GM12878 (cell line): ENCODE results near the gene RFX5.

Source experiments
- CEBPB ChIP-seq, 2 experiments: fragments of 150-350 bp in 1 of 2; IDR thresholded peaks; 2 replicates each; pipeline ENCODE4 v1.6.1; 2012 to 2014; ENCODE audit warnings: low read depth in 2 of 2, low read length in 2 of 2, borderline replicate concordance in 1 of 2, inconsistent platforms in 1 of 2
- DPF2 ChIP-seq: fragments of 450-650 bp; IDR thresholded peaks from 2 replicates; pipeline ENCODE4 v1.6.1; 2017; ENCODE audit warnings: mild to moderate bottlenecking
- ESRRA ChIP-seq: IDR thresholded peaks from 2 replicates; pipeline ENCODE4 v1.6.1; 2012; ENCODE audit warnings: mild to moderate bottlenecking, low read length, improper control_type of control experiment
- POLR2A ChIP-seq: IDR thresholded peaks from 2 replicates; pipeline ENCODE4 v1.6.1; 2011; ENCODE audit warnings: low read depth, mild to moderate bottlenecking, low read length
- SMAD1 ChIP-seq: fragments of 450-650 bp; IDR thresholded peaks from 2 replicates; pipeline ENCODE4 v1.6.1; 2018; ENCODE audit warnings: mild to moderate bottlenecking, low read depth; ENCODE audit not compliant: partially characterized antibody
- SREBF2 ChIP-seq: IDR thresholded peaks from 2 replicates; pipeline ENCODE4 v1.6.1; 2012; ENCODE audit warnings: mild to moderate bottlenecking, low read length
- TAF1 ChIP-seq: IDR thresholded peaks from 2 replicates; pipeline ENCODE4 v1.6.1; 2011; ENCODE audit warnings: mild to moderate bottlenecking, low read depth, low read length, borderline replicate concordance
- ZNF274 ChIP-seq: IDR thresholded peaks from one replicate; pipeline ENCODE4 v1.8.0; 2011; ENCODE audit not compliant: insufficient read length, insufficient read depth
- TF ChIP-seq, protein P1 (sequence below): IDR thresholded peaks from 2 replicates; pipeline ENCODE4 v1.6.1; 2011; ENCODE audit warnings: mild to moderate bottlenecking, low read depth, low read length, moderate library complexity; ENCODE audit not compliant: insufficient replicate concordance
- TF ChIP-seq, protein P2 (sequence below), 3 experiments: IDR thresholded peaks in 2 of 3; conservative IDR thresholded peaks in 1 of 3; 2 replicates each; pipeline ENCODE4 v1.5.1; 2011; ENCODE audit warnings: low read depth in 3 of 3, low read length in 3 of 3, mild to moderate bottlenecking in 3 of 3, control low read depth in 2 of 3, moderate library complexity in 2 of 3, inconsistent platforms in 1 of 3, mixed read lengths in 1 of 3; ENCODE audit not compliant: control insufficient read depth in 2 of 3, insufficient read depth in 1 of 3; ENCODE audit errors: extremely low read depth in 1 of 3

DNA sequence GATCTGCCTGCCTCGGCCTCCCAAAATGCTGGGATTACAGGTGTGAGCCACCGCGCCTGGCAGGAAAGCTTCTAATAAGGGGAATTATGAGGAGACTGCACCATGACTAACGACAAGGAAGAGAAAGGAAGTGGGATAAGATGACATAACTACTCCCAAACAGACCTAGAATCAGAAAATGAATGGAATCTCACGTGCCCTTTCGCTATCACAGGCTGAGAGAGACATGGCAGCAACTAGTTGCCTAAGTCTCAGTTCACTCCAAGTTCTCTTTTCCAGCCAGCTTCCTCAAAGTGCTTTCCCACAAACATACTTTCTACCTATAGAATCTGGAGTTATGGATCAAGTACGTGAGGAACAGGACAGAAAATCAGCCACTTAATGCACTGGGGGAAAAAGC lies 21.8 kb downstream of the RFX5 start:
- no peak for TF ChIP-seq ZNF274
- no peak for TF ChIP-seq POLR2A
- TF ChIP-seq CEBPB (IDR thresholded peaks at IDR 0.05; ENCODE audit: borderline replicate concordance in 1 of 2, low read depth in 2 of 2, low read length in 2 of 2), result no peak
- TF ChIP-seq, protein P1, sequence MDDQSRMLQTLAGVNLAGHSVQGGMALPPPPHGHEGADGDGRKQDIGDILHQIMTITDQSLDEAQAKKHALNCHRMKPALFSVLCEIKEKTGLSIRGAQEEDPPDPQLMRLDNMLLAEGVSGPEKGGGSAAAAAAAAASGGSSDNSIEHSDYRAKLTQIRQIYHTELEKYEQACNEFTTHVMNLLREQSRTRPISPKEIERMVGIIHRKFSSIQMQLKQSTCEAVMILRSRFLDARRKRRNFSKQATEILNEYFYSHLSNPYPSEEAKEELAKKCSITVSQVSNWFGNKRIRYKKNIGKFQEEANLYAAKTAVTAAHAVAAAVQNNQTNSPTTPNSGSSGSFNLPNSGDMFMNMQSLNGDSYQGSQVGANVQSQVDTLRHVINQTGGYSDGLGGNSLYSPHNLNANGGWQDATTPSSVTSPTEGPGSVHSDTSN, result no peak
- TF ChIP-seq SMAD1, result no peak
- TF ChIP-seq, protein P2, sequence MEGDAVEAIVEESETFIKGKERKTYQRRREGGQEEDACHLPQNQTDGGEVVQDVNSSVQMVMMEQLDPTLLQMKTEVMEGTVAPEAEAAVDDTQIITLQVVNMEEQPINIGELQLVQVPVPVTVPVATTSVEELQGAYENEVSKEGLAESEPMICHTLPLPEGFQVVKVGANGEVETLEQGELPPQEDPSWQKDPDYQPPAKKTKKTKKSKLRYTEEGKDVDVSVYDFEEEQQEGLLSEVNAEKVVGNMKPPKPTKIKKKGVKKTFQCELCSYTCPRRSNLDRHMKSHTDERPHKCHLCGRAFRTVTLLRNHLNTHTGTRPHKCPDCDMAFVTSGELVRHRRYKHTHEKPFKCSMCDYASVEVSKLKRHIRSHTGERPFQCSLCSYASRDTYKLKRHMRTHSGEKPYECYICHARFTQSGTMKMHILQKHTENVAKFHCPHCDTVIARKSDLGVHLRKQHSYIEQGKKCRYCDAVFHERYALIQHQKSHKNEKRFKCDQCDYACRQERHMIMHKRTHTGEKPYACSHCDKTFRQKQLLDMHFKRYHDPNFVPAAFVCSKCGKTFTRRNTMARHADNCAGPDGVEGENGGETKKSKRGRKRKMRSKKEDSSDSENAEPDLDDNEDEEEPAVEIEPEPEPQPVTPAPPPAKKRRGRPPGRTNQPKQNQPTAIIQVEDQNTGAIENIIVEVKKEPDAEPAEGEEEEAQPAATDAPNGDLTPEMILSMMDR (IDR thresholded peaks at IDR 0.05 in 2 of 3, conservative IDR thresholded peaks at IDR 0.05 in 1 of 3; ENCODE audit: control insufficient read depth in 2 of 3, extremely low read depth in 1 of 3, insufficient read depth in 1 of 3, low read depth in 3 of 3, low read length in 3 of 3), result no peak
- TF ChIP-seq SREBF2, result no peak
- TF ChIP-seq DPF2, result no peak
- TF ChIP-seq ESRRA, result no peak
- TF ChIP-seq TAF1, result no peak
